K562 (cell line): ENCODE measurements around the gene RABEPK. TPM values are rescaled to one million over a fixed set of nuclear protein-coding genes. Genes with fewer than 3 reads are reported as not detected.

Experiments used
- BCL6 ChIP-seq: fragments of 250-450 bp; sonication (Bioruptor Pico); IDR thresholded peaks from 2 replicates; pipeline ENCODE4 v1.4.0; 2020
- DPF2 ChIP-seq: fragments of 450-650 bp; IDR thresholded peaks from 2 replicates; pipeline ENCODE4 v1.6.1; 2016
- ELF2 ChIP-seq: fragments of 250-450 bp; sonication (Bioruptor Pico); IDR thresholded peaks from 2 replicates; pipeline ENCODE4 v1.5.0; 2021; ENCODE audit warnings: mild to moderate bottlenecking
- HMGN3 ChIP-seq: IDR thresholded peaks from 2 replicates; pipeline ENCODE4 v1.6.1; 2011; ENCODE audit warnings: borderline replicate concordance, low read depth, mild to moderate bottlenecking, mixed read lengths, low read length; ENCODE audit not compliant: insufficient read length; ENCODE audit errors: extremely low read depth
- HNRNPL ChIP-seq: fragments of 200-400 bp; formaldehyde crosslinking; IDR thresholded peaks from 2 replicates; pipeline ENCODE4 v1.6.1; 2017; ENCODE audit warnings: low read depth, mild to moderate bottlenecking, low read length
- JUN ChIP-seq, 2 experiments: sonication (generic) in 1 of 2; formaldehyde crosslinking in 1 of 2; IDR thresholded peaks; 2 replicates each; pipeline versions ENCODE4 v1.6.1 to v1.8.0; 2012 to 2022; ENCODE audit warnings: borderline replicate concordance in 2 of 2, mild to moderate bottlenecking in 2 of 2, improper control_type of control experiment in 1 of 2, low read depth in 1 of 2, low read length in 1 of 2, missing genetic modification reagents in 1 of 2
- PCBP1 ChIP-seq: fragments of 200-400 bp; formaldehyde crosslinking; IDR thresholded peaks from 2 replicates; pipeline ENCODE4 v1.6.1; 2018; ENCODE audit warnings: mild to moderate bottlenecking, low read depth, low read length; ENCODE audit not compliant: poor library complexity, severe bottlenecking
- POLR2AphosphoS2 ChIP-seq: IDR thresholded peaks from 2 replicates; pipeline ENCODE4 v1.6.1; 2012; ENCODE audit warnings: low read length, improper control_type of control experiment
- RAD21 ChIP-seq, 2 experiments: fragments of 250-450 bp in 1 of 2; fragments of 450-650 bp in 1 of 2; sonication (Bioruptor Pico) in 1 of 2; formaldehyde crosslinking in 1 of 2; IDR thresholded peaks in 1 of 2; conservative IDR thresholded peaks in 1 of 2; 2 replicates each; pipeline versions ENCODE4 v1.4.0 to v1.8.0; 2020 to 2022; ENCODE audit warnings: mild to moderate bottlenecking in 2 of 2, moderate library complexity in 1 of 2
- SOX6 ChIP-seq: fragments of 450-650 bp; IDR thresholded peaks from 2 replicates; pipeline ENCODE4 v1.6.1; 2014; ENCODE audit warnings: mild to moderate bottlenecking
- TARDBP ChIP-seq: fragments of 450-650 bp; IDR thresholded peaks from 2 replicates; pipeline ENCODE4 v1.6.1; 2016
- TRIM24 ChIP-seq, 2 experiments: fragments of 450-650 bp; IDR thresholded peaks; 2 replicates each; pipeline ENCODE4 v1.6.1; 2016
- YY1 ChIP-seq, 3 experiments: IDR thresholded peaks; 2 replicates each; pipeline ENCODE4 v1.6.1; 2011; ENCODE audit warnings: low read length in 2 of 3, mild to moderate bottlenecking in 2 of 3, moderate library complexity in 2 of 3, borderline replicate concordance in 1 of 3, control low read depth in 1 of 3, low read depth in 1 of 3; ENCODE audit not compliant: insufficient read depth in 3 of 3, insufficient replicate concordance in 2 of 3, control insufficient read depth in 1 of 3, insufficient read length in 1 of 3; ENCODE audit errors: extremely low read depth in 1 of 3
- ZBTB7A ChIP-seq: IDR thresholded peaks from 2 replicates; pipeline ENCODE4 v1.6.1; 2011; ENCODE audit warnings: low read depth, mild to moderate bottlenecking, low read length, moderate library complexity, borderline replicate concordance; ENCODE audit not compliant: control insufficient read depth
- ZKSCAN1 ChIP-seq: fragments of 150-350 bp; IDR thresholded peaks from 2 replicates; pipeline ENCODE4 v1.6.1; 2016; ENCODE audit warnings: low read depth, low read length
- polyA plus RNA-seq, 8 experiments: library from polyadenylated mRNA; depleted of rRNA in 4 of 8; stranded (reverse) in 5 of 8; unstranded in 3 of 8; fragments of >200 nt; fragmentation: Nextera tagmentation in 2 of 8; fragmentation: Illumina TruSeq in 1 of 8; extraction: Ambion mirVana in 2 of 8; extraction: Trizol in 1 of 8; gene quantifications; 2 replicates each; pipeline versions ENCODE4 v1.2.1 to v1.2.3, GENCODE V29; 2011 to 2014; ENCODE audit warnings: inconsistent platforms in 1 of 8, missing spikeins in 1 of 8
- total RNA-seq, 7 experiments: library from RNA; depleted of rRNA in 6 of 7; stranded (reverse); fragments of >200 nt in 6 of 7; fragmentation: Illumina TruSeq in 2 of 7; extraction: Trizol in 2 of 7; gene quantifications; 2 replicates each; pipeline versions ENCODE4 v1.2.1 to v1.2.3, GENCODE V29; 2011 to 2021; ENCODE audit warnings: low replicate concordance in 1 of 7
- TF ChIP-seq, protein P1 (sequence below): sonication (generic); formaldehyde crosslinking; IDR thresholded peaks from 2 replicates; pipeline ENCODE4 v1.8.0; 2023; ENCODE audit warnings: mild to moderate bottlenecking, missing genetic modification reagents
- TF ChIP-seq, protein P2 (sequence below), 2 experiments: fragments of 200-800 bp in 1 of 2; sonication (Bioruptor generic) in 1 of 2; sonication (generic) in 1 of 2; formaldehyde crosslinking in 1 of 2; IDR thresholded peaks in 1 of 2; conservative IDR thresholded peaks in 1 of 2; 2 replicates each; pipeline versions ENCODE4 v1.5.0 to v1.6.1; 2016 to 2020; ENCODE audit warnings: missing compliant biosample characterization in 1 of 2, missing genetic modification characterization in 1 of 2, missing genetic modification reagents in 1 of 2
- TF ChIP-seq, protein P3 (sequence below): fragments of 250-450 bp; sonication (Bioruptor Pico); IDR thresholded peaks from 2 replicates; pipeline ENCODE4 v1.5.0; 2021

The RABEPK gene
- total and polyA plus RNA-seq, 9 of the 15 experiments (the other 6 are each of a cell fraction or from before 2014, with no cell fraction given), result 38.3 to 113 (median 52.8) TPM

- TF ChIP-seq RAD21 (CRISPR knock-in tag; conservative IDR thresholded peaks at IDR 0.05 in 1 of 2, IDR thresholded peaks at IDR 0.05 in 1 of 2), result peak in 1 of 2 experiments; percentile 16; a peak in 1 of 4 replicates
- peak; percentile 87 for TF ChIP-seq TARDBP
- TF ChIP-seq SOX6, result peak; percentile 61
- no peak for TF ChIP-seq BCL6 (CRISPR knock-in tag)
- TF ChIP-seq ZKSCAN1, result peak; percentile 64; the same call in 1 of the 2 replicates
- TF ChIP-seq, protein P1, sequence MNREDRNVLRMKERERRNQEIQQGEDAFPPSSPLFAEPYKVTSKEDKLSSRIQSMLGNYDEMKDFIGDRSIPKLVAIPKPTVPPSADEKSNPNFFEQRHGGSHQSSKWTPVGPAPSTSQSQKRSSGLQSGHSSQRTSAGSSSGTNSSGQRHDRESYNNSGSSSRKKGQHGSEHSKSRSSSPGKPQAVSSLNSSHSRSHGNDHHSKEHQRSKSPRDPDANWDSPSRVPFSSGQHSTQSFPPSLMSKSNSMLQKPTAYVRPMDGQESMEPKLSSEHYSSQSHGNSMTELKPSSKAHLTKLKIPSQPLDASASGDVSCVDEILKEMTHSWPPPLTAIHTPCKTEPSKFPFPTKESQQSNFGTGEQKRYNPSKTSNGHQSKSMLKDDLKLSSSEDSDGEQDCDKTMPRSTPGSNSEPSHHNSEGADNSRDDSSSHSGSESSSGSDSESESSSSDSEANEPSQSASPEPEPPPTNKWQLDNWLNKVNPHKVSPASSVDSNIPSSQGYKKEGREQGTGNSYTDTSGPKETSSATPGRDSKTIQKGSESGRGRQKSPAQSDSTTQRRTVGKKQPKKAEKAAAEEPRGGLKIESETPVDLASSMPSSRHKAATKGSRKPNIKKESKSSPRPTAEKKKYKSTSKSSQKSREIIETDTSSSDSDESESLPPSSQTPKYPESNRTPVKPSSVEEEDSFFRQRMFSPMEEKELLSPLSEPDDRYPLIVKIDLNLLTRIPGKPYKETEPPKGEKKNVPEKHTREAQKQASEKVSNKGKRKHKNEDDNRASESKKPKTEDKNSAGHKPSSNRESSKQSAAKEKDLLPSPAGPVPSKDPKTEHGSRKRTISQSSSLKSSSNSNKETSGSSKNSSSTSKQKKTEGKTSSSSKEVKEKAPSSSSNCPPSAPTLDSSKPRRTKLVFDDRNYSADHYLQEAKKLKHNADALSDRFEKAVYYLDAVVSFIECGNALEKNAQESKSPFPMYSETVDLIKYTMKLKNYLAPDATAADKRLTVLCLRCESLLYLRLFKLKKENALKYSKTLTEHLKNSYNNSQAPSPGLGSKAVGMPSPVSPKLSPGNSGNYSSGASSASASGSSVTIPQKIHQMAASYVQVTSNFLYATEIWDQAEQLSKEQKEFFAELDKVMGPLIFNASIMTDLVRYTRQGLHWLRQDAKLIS (CRISPR knock-in tag), result no peak
- 0 out of 2 replicates have a peak, but pooled peaks have one; percentile 20 for TF ChIP-seq DPF2
- peak; percentile 90 for TF ChIP-seq HMGN3
- TF ChIP-seq, protein P2, sequence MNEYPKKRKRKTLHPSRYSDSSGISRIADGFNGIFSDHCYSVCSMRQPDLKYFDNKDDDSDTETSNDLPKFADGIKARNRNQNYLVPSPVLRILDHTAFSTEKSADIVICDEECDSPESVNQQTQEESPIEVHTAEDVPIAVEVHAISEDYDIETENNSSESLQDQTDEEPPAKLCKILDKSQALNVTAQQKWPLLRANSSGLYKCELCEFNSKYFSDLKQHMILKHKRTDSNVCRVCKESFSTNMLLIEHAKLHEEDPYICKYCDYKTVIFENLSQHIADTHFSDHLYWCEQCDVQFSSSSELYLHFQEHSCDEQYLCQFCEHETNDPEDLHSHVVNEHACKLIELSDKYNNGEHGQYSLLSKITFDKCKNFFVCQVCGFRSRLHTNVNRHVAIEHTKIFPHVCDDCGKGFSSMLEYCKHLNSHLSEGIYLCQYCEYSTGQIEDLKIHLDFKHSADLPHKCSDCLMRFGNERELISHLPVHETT (CRISPR knock-in tag; conservative IDR thresholded peaks at IDR 0.05 in 1 of 2, IDR thresholded peaks at IDR 0.05 in 1 of 2), result peak in 1 of 2 experiments; percentile 98; a peak in 2 of 4 replicates
- no peak for TF ChIP-seq HNRNPL
- TF ChIP-seq, protein P3, sequence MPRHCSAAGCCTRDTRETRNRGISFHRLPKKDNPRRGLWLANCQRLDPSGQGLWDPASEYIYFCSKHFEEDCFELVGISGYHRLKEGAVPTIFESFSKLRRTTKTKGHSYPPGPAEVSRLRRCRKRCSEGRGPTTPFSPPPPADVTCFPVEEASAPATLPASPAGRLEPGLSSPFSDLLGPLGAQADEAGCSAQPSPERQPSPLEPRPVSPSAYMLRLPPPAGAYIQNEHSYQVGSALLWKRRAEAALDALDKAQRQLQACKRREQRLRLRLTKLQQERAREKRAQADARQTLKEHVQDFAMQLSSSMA (CRISPR knock-in tag), result no peak
- TF ChIP-seq POLR2AphosphoS2, result no peak
- TF ChIP-seq JUN (IDR thresholded peaks at IDR 0.05; ENCODE audit: borderline replicate concordance, low read depth, low read length), result peak; percentile 61; the same call in 1 of the 2 replicates
- 0 out of 2 replicates have a peak, but pooled peaks have one; percentile 37 for TF ChIP-seq JUN (CRISPR knock-in tag; IDR thresholded peaks at IDR 0.05; ENCODE audit: borderline replicate concordance)
- peak; percentile 95 for TF ChIP-seq PCBP1
- TF ChIP-seq YY1 (IDR thresholded peaks at IDR 0.05; ENCODE audit: borderline replicate concordance in 1 of 3, control insufficient read depth in 1 of 3, extremely low read depth in 1 of 3, insufficient read depth in 3 of 3, insufficient read length in 1 of 3, insufficient replicate concordance in 2 of 3, low read depth in 1 of 3, low read length in 2 of 3), result peak; percentile 41 to 92 (median 89)
- TF ChIP-seq ZBTB7A, result peak; percentile 83
- TF ChIP-seq TRIM24 (IDR thresholded peaks at IDR 0.05), result no peak
- TF ChIP-seq ELF2 (CRISPR knock-in tag), result no peak
These were observed 10.7 kb upstream of the RABEPK start, which contains the start of gene PPP6C (continued) for GRCh38 chr9:125189361-125190289.
